ENCODE results near the gene SMIM20. TPM values are rescaled to one million over a fixed set of nuclear protein-coding genes. Genes with fewer than 3 reads are reported as not detected.

SMIM20 gene
- total and polyA plus RNA-seq, 9 of the 15 experiments (the other 6 are each of a cell fraction or from before 2014, with no cell fraction given): 25.1 to 51.0 (median 38.9) TPM

DNA sequence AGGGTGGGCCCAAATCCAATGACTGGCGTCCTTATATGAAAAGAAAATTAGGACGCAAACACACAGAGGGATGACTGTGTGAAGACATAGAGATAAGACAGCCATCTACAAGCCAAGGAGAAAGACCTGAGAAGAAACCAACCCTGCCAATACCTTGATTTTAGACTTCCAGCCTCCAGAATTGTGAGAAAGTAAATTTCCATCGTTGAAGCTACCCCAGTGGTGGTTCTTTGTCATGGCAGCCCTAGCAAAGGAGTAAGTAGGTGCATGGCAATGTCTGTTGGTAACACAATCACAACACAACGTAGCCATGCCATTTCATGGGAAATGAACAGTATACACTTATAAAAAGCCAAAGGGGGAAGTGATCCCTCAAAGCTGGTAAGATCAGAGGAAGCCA, 25.3 kb downstream of the SMIM20 start (continued):
- TF ChIP-seq, protein P1, sequence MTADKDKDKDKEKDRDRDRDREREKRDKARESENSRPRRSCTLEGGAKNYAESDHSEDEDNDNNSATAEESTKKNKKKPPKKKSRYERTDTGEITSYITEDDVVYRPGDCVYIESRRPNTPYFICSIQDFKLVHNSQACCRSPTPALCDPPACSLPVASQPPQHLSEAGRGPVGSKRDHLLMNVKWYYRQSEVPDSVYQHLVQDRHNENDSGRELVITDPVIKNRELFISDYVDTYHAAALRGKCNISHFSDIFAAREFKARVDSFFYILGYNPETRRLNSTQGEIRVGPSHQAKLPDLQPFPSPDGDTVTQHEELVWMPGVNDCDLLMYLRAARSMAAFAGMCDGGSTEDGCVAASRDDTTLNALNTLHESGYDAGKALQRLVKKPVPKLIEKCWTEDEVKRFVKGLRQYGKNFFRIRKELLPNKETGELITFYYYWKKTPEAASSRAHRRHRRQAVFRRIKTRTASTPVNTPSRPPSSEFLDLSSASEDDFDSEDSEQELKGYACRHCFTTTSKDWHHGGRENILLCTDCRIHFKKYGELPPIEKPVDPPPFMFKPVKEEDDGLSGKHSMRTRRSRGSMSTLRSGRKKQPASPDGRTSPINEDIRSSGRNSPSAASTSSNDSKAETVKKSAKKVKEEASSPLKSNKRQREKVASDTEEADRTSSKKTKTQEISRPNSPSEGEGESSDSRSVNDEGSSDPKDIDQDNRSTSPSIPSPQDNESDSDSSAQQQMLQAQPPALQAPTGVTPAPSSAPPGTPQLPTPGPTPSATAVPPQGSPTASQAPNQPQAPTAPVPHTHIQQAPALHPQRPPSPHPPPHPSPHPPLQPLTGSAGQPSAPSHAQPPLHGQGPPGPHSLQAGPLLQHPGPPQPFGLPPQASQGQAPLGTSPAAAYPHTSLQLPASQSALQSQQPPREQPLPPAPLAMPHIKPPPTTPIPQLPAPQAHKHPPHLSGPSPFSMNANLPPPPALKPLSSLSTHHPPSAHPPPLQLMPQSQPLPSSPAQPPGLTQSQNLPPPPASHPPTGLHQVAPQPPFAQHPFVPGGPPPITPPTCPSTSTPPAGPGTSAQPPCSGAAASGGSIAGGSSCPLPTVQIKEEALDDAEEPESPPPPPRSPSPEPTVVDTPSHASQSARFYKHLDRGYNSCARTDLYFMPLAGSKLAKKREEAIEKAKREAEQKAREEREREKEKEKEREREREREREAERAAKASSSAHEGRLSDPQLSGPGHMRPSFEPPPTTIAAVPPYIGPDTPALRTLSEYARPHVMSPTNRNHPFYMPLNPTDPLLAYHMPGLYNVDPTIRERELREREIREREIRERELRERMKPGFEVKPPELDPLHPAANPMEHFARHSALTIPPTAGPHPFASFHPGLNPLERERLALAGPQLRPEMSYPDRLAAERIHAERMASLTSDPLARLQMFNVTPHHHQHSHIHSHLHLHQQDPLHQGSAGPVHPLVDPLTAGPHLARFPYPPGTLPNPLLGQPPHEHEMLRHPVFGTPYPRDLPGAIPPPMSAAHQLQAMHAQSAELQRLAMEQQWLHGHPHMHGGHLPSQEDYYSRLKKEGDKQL (CRISPR knock-in tag; IDR thresholded peaks at IDR 0.05; ENCODE audit: borderline replicate concordance): no peak
- TF ChIP-seq LARP7 (IDR thresholded peaks at IDR 0.05) (no peak), ILF3 (IDR thresholded peaks at IDR 0.05; ENCODE audit: borderline replicate concordance) (no peak), ZNF121 (CRISPR knock-in tag; conservative IDR thresholded peaks at IDR 0.05) (no peak), SNRNP70 (optimal IDR thresholded peaks at IDR 0.05; ENCODE audit: low read depth, low read length) (no peak)
- TF ChIP-seq, protein P2, sequence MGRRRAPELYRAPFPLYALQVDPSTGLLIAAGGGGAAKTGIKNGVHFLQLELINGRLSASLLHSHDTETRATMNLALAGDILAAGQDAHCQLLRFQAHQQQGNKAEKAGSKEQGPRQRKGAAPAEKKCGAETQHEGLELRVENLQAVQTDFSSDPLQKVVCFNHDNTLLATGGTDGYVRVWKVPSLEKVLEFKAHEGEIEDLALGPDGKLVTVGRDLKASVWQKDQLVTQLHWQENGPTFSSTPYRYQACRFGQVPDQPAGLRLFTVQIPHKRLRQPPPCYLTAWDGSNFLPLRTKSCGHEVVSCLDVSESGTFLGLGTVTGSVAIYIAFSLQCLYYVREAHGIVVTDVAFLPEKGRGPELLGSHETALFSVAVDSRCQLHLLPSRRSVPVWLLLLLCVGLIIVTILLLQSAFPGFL (CRISPR knock-in tag; IDR thresholded peaks at IDR 0.05): no peak
